ENCODE measurements around the gene FOXL1.
A peak's percentile ranks its signal among the peaks of the same experiment; 100 is the strongest.

The FOXL1 gene

DNA sequence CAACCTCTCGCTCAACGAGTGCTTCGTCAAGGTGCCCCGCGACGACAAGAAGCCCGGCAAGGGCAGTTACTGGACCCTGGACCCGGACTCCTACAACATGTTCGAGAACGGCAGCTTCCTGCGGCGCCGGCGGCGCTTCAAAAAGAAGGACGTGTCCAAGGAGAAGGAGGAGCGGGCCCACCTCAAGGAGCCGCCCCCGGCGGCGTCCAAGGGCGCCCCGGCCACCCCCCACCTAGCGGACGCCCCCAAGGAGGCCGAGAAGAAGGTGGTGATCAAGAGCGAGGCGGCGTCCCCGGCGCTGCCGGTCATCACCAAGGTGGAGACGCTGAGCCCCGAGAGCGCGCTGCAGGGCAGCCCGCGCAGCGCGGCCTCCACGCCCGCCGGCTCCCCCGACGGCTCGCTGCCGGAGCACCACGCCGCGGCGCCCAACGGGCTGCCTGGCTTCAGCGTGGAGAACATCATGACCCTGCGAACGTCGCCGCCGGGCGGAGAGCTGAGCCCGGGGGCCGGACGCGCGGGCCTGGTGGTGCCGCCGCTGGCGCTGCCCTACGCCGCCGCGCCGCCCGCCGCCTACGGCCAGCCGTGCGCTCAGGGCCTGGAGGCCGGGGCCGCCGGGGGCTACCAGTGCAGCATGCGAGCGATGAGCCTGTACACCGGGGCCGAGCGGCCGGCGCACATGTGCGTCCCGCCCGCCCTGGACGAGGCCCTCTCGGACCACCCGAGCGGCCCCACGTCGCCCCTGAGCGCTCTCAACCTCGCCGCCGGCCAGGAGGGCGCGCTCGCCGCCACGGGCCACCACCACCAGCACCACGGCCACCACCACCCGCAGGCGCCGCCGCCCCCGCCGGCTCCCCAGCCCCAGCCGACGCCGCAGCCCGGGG lies 10.4 kb upstream of the FOXL1 start:
- no peak for DNase-seq

DNA sequence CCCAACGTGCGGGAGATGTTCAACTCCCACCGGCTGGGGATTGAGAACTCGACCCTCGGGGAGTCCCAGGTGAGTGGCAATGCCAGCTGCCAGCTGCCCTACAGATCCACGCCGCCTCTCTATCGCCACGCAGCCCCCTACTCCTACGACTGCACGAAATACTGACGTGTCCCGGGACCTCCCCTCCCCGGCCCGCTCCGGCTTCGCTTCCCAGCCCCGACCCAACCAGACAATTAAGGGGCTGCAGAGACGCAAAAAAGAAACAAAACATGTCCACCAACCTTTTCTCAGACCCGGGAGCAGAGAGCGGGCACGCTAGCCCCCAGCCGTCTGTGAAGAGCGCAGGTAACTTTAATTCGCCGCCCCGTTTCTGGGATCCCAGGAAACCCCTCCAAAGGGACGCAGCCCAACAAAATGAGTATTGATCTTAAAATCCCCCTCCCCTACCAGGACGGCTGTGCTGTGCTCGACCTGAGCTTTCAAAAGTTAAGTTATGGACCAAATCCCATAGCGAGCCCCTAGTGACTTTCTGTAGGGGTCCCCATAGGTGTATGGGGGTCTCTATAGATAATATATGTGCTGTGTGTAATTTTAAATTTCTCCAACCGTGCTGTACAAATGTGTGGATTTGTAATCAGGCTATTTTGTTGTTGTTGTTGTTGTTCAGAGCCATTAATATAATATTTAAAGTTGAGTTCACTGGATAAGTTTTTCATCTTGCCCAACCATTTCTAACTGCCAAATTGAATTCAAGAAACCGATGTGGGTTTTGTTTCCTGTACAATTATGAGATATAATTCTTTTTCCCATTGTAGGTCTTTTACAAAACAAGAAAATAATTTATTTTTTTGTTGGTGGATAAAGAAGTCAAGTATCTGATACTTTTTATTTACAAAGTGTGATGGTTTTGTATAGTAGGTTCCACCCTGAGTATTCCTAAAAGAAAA lies 9.4 kb upstream of the FOXL1 start:
- DNase-seq: no peak

DNA sequence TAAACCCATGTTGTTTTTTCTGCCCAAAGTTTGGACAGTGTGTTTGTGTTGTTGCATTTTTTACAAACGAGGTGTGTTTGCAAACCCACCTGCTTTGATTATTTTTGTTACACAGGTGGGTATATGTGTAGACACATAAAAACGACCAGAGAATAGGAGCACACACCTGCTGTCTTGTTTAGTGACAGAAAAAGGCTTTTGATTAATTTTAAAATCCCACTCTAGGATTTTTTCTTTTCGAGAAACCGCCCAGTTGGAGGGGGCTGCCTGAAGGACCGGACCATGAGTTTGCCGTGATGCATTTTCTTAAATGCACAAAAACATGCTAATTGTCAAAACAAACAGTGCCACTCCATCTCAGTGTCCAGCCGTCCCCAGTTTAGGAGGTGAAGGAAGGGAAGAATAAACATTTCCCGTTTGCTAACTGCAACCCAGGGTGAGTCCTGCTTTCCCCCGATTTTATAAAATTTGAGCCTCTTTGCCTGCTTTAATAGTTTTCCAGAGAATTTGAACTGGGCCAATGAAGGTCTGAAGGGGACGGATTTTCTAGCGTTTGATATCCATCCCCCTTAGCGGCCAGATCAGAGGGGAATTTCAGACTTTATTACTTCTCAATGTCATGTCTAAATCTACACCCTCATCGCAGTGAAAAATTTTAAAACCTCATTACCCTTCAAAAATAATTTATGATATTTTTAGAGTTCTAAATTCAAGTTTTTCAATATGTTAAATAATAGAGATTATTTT lies 8.5 kb upstream of the FOXL1 start:
- DNase-seq: no peak

DNA sequence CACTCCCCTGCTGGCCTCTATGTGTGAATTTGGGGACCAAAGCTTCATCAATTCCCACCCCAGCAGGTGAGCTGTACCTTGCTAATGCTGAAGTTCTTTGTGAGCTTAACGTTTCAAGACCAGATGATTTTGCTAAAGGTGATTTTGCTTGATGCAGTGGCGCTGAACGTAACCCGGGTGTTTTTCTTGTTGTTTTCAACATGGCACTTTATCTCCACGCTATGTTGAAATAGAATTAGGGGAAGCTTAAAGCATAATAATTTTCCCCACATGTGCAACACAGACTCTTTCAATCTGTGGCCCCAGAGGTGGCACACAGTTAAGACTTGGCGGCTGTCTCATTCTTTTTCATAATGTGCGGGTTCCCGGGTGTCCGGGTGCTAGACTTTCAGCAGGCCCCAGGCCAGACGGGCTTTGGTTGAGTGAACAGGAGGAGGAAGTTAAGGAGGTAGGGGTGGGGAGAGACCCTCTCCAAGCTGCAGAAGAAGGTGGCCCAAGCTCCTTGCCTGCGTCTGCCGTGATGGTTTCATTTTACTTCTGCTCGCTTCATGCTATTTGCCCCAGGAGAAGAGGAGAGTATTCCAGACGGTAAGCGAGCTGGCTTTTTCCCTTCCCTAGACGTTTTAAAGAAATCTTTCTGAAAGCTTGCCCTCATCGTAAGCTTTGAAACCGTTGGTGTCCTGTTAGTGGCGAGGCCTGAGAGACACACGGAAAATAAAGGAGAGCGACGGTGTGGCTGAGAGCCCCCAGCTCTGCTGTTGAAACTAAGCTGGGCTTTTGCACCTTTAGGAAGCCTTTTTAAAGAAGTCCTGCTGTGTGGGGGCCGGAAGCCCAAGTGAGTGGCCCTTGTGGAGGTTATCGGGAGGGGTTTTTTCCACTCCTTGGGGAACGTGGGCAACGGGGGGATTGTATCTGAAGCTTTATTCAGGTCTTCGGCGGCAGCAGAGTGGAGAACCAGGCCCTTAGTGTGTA lies 7.5 kb upstream of the FOXL1 start:
- no peak for DNase-seq

DNA sequence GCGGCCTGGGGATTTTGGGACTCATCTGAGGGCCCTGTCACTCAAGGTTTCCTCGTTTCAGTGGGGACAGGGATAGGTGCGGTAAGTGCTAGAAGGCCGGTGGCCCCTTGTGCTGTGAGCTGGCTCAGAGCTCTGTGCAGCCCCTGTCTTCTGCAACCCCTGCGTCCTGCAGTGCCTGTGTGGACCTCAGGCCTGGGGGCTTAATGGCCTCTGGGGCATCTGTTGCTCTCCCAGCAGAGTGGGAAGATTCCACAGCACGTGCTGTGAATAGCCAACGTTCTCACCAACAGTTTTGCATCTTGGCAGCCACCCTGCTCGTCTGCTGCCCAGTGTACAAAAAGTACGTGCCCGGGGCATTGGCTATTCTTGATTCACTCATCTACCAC lies 6.8 kb upstream of the FOXL1 start:
- no peak for DNase-seq

DNA sequence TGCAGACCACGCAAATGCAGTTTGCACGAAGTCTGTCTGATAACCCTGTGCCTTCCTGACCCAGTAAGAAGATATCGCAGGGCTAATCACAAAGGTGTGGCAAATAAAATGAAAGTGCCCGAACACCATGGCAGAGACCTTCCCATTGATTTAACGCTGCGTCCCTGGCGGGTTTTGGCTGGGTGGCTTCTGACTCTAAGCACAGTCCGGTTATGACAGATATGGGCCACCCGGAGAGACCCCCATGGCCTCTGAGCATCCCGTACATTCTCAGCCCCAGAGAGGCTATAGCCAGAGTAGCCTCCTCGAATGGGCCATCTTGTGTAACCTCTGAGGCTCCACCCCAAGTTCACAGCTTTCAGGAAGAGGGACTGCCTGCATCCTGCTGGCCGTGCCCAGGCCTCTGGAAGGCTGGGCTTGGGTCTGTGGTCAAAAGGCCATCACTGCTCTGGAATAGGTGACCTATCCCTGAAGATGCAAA lies 6.3 kb upstream of the FOXL1 start:
- no peak for DNase-seq

DNA sequence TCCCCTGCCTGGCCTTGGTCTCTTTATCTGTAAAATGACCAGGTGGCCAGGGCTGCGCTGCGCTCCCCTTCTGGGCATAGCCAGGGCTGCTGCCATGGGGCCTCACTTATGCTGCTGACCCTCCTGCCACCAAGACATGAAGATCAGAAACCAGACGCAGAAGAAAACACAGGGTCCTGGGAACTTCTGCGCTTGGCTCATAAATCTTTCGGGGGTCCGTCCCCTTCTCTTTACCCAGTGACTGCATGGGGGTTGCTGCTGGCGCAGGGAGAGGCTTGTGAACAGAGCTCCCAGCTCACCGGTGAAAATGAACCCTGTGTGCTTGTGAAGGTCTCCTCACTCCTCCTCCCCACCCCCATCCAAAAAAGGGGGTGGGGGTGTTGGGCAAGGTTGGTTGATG lies 5.7 kb upstream of the FOXL1 start:
- no peak for DNase-seq

DNA sequence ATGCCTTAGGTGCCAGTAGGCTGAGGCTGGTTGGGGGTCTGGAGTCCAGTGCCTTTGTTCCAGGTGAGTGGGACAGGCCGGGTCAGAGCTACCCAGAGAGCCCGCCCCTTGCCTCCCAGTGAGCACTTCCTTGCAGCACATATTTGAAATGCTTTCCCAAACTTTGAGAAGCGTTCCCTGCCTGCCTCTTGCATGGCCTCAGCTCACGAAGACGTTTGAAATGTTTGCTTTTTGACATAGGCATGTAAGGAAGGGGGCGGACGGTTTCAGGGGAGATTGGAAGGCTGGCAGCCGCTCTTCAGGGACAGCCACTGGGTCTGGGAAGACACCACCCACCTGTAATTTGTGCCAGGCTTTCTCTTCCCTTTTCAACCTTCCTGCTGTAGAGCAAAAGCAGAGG lies 5.1 kb upstream of the FOXL1 start:
- DNase-seq: no peak

DNA sequence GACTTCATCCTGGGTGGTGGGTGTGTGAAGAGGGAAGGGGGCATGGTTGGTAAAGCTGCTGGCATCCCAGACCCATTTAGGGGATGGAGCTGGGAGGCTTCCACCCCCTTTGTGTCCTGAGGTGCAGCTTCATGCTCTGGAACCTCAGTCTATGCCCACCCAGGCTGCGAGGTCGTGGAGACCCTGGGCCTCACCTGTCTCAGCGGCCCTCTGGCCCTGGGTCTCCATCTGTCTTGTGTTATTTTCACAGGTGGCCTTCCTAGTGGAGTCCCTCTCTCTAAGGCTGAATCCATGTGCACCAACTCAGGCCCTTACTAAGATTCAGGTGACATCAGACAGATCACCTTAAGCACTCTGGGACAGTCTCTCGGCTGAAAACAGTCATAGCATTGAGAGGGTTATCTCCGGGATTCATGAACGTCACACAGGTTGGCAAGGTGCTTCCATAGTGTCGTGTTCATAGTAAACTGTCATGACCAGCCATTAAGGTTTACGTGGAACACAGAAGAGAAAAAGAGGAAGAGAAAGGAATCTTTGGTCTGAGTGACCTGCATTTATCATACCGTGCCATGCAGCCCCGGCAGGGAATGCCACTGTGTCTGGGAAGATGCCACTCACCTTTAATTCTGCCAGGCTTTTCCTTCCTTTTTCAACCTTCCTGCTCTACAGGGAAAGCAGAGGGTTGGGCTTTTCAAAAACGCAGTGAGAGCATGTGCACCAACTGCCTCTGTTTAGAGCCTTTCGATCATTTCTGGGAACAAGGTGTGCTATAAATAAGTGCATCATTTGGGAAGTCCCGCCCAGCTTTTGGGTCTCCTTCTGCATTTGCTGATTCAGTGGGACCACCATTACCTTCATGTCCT lies 4.5 kb upstream of the FOXL1 start:
- DNase-seq: no peak

DNA sequence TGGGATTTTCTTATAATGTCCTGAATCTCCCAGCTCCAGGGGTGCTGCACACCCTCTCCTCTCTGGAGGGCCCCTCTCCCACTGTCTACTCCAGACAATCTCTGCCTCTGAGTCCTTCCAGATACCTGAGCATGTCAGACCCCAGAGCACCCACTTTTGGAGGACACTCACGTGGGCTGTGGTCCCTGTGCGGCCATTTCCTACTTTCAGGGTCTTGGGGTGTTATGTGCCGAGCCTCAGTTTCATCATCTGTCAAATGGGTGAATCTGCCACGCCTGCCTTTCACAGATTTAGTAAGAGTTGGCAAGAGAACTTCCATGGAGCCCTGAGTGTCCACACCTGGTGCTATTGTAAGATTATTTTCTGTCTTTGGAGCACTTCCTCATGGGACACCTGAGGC lies 3.7 kb upstream of the FOXL1 start:
- no peak for DNase-seq

DNA sequence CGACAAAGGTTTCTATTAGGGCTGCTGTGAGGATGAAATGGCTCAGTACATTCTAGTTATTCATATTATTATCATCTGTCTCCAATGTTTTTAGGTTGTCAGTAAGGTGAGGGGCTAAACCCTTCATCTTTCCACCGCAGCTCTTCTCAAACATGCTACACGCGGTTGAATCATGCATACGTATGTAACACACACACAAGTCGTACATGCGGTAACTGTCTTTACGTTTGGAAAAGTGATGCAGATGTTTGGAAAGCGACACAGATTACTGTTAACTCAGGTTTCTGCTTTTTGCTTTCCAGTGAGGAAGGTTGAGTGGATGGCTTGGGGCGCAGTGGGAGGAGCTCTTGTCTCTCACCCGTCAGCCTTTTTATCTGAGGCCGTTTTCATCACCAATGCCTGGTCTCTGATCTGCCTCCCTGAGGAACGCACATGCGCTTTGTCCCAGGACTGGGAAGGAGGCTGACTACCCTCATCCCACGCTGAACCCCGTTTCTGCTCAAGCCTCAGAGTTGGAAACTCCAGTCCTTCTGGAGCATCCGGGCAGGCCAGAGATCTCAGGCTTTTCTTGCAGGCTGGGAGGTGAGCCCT lies 3.2 kb upstream of the FOXL1 start:
- DNase-seq: no peak

DNA sequence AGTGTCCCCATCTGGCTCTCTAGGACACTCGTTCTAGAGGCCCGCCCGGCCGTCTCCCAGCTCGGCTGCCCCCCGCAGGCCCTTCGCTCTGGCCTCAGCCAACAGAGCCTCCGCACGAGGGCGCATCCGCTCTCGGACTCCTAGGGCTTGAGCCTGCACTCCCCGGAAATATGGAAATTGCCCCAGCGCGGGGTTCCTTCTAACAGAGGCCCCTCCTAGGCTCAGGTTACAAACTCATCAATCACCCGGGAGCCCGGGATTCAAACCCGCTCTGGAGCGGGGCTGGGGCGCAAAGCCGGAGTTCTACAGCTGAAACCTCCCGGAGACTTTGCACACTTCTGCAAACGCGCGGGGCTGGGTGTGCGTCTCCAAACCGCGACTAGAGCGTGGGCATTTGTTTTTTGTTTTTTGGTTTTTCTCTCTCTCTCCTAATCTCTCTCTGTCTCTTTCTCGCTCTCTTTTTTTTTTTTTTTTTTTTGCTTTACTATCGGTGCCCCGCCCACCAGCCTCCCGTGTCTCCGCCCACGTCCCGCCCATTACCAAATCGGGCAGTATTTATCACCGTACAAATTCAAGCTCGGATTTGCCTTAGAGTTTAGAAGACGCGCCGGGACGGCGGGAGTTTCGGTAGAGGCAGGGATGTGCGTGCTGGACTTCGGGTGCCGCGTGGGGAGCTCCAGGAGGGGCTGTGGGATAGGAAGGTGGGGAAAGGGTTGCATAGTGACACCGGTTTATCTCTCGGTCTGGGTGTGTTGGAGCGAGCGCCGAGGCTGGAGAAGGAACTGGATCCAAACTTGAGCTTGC lies 2.4 kb upstream of the FOXL1 start:
- peak in 2 of 51 donors; percentile 3 to 15 for DNase-seq

DNA sequence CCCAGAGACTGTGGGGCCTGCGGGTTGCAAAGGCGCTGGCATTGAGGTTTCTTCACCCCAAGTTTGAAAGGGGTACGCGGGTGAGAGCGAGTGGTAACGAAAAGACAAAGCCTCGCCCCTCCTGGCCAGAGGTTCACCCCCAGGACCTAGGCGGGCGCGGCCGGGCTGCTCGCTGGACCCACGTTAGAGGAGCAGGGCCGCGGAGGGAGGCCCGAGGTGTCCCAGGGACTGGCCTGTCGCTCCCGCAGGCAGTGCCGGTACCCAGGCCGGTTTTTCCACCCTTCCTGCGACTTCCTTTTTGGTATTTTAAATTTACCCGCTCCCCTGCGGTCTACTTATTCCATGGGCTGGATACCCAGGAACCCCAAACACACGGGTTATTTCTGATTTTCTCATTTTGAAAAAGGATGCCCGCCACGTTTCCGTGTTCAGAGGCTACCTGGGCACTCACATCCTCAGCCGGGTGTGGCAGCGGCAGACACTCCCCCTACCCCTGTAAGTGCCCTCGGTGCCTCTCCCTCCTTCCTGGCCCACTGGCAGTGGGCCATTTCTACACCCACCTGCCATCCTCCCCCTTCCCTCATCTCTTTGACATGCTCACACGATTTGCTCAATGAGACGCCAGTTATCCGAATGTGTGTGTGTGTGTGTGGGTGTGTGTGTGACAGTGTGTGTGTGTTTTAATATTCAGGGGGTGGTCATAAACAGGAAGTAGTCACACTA lies 1.6 kb upstream of the FOXL1 start:
- no peak for DNase-seq

DNA sequence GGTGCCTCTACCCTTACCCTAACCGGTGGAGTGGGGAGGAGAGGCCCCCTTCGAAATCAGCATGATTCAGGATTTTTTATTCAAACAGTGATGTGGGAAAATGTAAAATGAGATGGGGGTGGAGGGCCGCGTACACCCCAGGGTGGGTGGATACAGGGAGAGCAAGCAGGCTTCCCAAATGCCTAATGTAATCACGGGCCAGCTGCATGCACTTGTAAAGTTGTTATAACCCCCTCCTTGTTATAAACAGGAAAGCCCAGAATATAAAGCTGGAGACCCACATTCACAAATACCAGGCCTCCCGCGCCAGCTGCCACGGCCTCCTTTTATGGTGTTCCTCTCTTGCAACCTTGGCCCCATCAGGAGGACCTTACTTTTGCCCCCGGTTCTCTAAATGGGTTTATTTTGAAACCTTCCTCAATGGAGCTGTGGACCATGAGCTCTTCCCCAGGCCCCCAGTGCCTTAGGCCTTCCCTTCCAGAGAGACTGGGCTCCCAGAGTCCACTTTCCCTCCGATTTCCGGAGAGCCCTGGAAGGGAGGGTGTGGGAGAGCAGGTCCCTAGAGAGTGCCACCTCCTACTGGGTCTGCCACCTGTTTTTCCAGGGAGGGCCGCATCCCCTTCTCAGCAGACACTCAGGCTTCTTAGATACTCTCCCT lies 906 bp upstream of the FOXL1 start:
- DNase-seq: no peak

DNA sequence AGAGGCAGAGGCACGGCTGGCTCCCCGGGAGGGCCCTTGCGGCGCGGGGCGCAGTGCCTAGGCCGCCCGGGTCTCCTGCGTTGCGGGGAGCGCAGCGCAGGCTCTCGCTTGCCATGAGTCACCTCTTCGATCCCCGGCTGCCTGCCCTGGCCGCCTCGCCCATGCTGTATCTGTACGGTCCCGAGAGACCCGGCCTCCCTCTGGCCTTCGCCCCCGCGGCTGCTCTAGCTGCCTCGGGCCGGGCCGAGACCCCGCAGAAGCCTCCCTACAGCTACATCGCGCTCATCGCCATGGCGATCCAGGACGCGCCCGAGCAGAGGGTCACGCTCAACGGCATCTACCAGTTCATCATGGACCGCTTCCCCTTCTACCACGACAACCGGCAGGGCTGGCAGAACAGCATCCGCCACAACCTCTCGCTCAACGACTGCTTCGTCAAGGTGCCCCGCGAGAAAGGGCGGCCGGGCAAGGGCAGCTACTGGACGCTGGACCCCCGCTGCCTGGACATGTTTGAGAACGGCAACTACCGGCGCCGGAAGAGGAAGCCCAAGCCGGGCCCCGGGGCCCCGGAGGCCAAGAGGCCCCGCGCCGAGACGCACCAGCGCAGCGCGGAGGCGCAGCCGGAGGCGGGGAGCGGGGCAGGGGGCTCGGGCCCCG lies 390 bp downstream of the FOXL1 start:
- no peak for DNase-seq

All from hypothalamus (tissue), 51 donors.